Suprapubic skin (tissue), 4 donors: ENCODE measurements around the gene TCL1A. TPM values are rescaled to one million over a fixed set of nuclear protein-coding genes. Genes with fewer than 3 reads are reported as not detected.
A peak's percentile ranks its signal among the peaks of the same experiment; 100 is the strongest.

Experiments
- DNase-seq, 2 donors: peaks; one replicate each; pipeline ENCODE4 v3.0.0-alpha.2; 2019; ENCODE audit warnings: low spot score in 2 of 2
- H3K27ac ChIP-seq: fragments of 200-600 bp; sonication (generic); one replicate; pipeline ENCODE4 v1.5.1; 2019
- H3K27me3 ChIP-seq: fragments of 200-600 bp; sonication (generic); one replicate; pipeline ENCODE4 v1.5.1; 2019
- H3K36me3 ChIP-seq: fragments of 200-600 bp; sonication (generic); one replicate; pipeline ENCODE4 v1.5.1; 2019
- H3K4me1 ChIP-seq: fragments of 200-600 bp; sonication (generic); one replicate; pipeline ENCODE4 v1.5.1; 2019
- H3K4me3 ChIP-seq: fragments of 200-600 bp; sonication (generic); one replicate; pipeline ENCODE4 v1.5.1; 2019; ENCODE audit warnings: mild to moderate bottlenecking
- H3K9me3 ChIP-seq: fragments of 200-600 bp; sonication (generic); one replicate; pipeline ENCODE4 v1.5.1; 2019
- CTCF ChIP-seq, 2 donors: fragments of 200-600 bp in 1 of 2; fragments of 450-650 bp in 1 of 2; sonication (generic) in 1 of 2; IDR thresholded peaks; one replicate each; pipeline ENCODE4 v1.5.1; 2016 to 2019; ENCODE audit warnings: antibody characterized with exemption in 2 of 2, mild to moderate bottlenecking in 1 of 2, moderate library complexity in 1 of 2
- EP300 ChIP-seq: sonication (generic); formaldehyde crosslinking; IDR thresholded peaks from one replicate; pipeline ENCODE4 v1.6.1; 2017; ENCODE audit warnings: antibody characterized with exemption
- POLR2A ChIP-seq, 2 donors: fragments of 450-650 bp; IDR thresholded peaks; one replicate each; pipeline ENCODE4 v1.6.1; 2017; ENCODE audit warnings: antibody characterized with exemption in 2 of 2, mild to moderate bottlenecking in 2 of 2, moderate library complexity in 2 of 2
- POLR2AphosphoS5 ChIP-seq, 3 donors: sonication (generic); formaldehyde crosslinking; IDR thresholded peaks; one replicate each; pipeline ENCODE4 v1.6.1; 2017; ENCODE audit warnings: antibody characterized with exemption in 3 of 3
- WGBS: methylation state at CpG from one replicate; pipeline ENCODE4 v1.1.5; 2018; 5-methylcytosine and 5-hydroxymethylcytosine counted together
- total RNA-seq, 4 donors: library from RNA; depleted of rRNA; stranded (reverse); fragments of >200 nt; gene quantifications; one replicate each; pipeline ENCODE4 v1.1.0, GENCODE V29; 2016

The TCL1A gene
- total RNA-seq, 4 donors from 2014 or later: not detected

- Histone ChIP-seq H3K36me3 (no peaks in the 10 kb centered on the region), H3K9me3 (no peaks in the 10 kb centered on the region), H3K27ac (no peak overlapping the region), H3K4me3 (no peak overlapping the region), H3K4me1 (no peaks in the 10 kb centered on the region), H3K27me3 (peaks cover 34% of the 10 kb centered on the region)
- no peak for DNase-seq
- whole genome bisulfite sequencing: 38% methylated on average over 1 of the region's 5 CpGs
- TF ChIP-seq POLR2AphosphoS5 (IDR thresholded peaks at IDR 0.05): no peak
- no peak for TF ChIP-seq POLR2A (IDR thresholded peaks at IDR 0.05)
- TF ChIP-seq CTCF (IDR thresholded peaks at IDR 0.05): no peak
- no peak for TF ChIP-seq EP300
Measured at GRCh38 chr14:95695051-95695450, 18.9 kb downstream of the TCL1A start.

DNA sequence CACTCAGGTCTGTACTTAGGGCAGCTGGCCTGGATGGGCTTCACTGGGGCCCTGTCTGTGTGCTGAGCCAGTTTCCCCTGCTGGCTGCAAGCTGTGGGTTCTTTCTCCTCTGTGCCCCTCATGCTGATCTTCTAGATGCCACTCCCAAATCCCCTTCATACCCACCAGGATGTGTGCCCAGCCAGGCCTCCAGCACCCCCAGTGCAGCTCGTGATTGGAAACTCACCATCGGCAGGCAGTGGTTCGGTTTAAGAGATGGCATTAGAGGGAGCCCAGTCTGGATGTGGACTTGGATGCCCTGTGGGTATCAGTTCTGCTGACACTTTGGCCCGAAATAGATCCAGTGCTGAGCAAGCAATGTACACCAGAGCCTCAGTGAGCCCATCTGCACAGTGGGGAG lies 21.8 kb downstream of the TCL1A start:
- H3K27me3 ChIP-seq: peaks cover 33% of the 10 kb centered on the region
- no peak overlapping the region for H3K27ac ChIP-seq
- TF ChIP-seq EP300: no peak
- no peak for TF ChIP-seq CTCF (IDR thresholded peaks at IDR 0.05)
- no peak for TF ChIP-seq POLR2A (IDR thresholded peaks at IDR 0.05)
- TF ChIP-seq POLR2AphosphoS5 (IDR thresholded peaks at IDR 0.05): no peak
- H3K4me1 ChIP-seq: no peaks in the 10 kb centered on the region
- 100% methylated on average over 3 of the region's 4 CpGs for WGBS
- no peak overlapping the region for H3K4me3 ChIP-seq
- no peaks in the 10 kb centered on the region for H3K36me3 ChIP-seq
- no peaks in the 10 kb centered on the region for H3K9me3 ChIP-seq
- no peak for DNase-seq

- TF ChIP-seq CTCF (IDR thresholded peaks at IDR 0.05) (no peak), EP300 (no peak), POLR2AphosphoS5 (IDR thresholded peaks at IDR 0.05) (no peak), POLR2A (IDR thresholded peaks at IDR 0.05) (no peak)
- H3K27me3 ChIP-seq: peaks cover 38% of the 10 kb centered on the region
- H3K36me3 ChIP-seq: no peaks in the 10 kb centered on the region
- H3K4me1 ChIP-seq: no peaks in the 10 kb centered on the region
- H3K4me3 ChIP-seq: no peak overlapping the region
- DNase-seq: peak in 1 of 2 donors; percentile 47
- 92% methylated on average over 10 of the region's 10 CpGs for WGBS
- no peaks in the 10 kb centered on the region for H3K9me3 ChIP-seq
- H3K27ac ChIP-seq: no peak overlapping the region
Measured at GRCh38 chr14:95691591-95691990, 22.3 kb downstream of the TCL1A start.

DNA sequence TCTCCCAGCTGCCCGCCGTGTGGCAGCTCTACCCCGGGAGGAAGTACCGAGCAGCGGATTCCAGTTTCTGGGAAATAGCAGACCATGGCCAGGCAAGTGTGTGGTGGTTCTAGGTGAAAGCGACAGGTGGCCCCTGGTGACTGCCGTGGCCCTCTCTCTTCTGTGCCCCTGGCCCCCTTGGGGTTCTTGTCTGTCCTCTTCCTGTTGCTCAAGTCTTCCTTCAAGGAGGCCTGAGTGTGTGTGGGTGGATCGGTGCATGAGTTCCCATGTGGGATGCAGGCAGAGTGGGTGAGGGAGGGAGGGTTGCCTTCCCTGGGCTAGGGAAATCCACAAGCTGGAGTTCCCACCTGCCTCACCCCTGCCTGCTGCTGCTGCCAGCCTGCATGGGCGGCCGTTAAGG lies 23.1 kb downstream of the TCL1A start:
- DNase-seq: peak in 1 of 2 donors; percentile 69
- Histone ChIP-seq H3K4me1 (no peaks in the 10 kb centered on the region), H3K27me3 (peaks cover 45% of the 10 kb centered on the region), H3K4me3 (no peak overlapping the region), H3K36me3 (no peaks in the 10 kb centered on the region), H3K27ac (no peak overlapping the region), H3K9me3 (no peaks in the 10 kb centered on the region)
- 86% methylated on average over 10 of the region's 10 CpGs for WGBS
- no peak for TF ChIP-seq CTCF (IDR thresholded peaks at IDR 0.05)
- no peak for TF ChIP-seq POLR2A (IDR thresholded peaks at IDR 0.05)
- no peak for TF ChIP-seq POLR2AphosphoS5 (IDR thresholded peaks at IDR 0.05)
- TF ChIP-seq EP300: no peak

DNA sequence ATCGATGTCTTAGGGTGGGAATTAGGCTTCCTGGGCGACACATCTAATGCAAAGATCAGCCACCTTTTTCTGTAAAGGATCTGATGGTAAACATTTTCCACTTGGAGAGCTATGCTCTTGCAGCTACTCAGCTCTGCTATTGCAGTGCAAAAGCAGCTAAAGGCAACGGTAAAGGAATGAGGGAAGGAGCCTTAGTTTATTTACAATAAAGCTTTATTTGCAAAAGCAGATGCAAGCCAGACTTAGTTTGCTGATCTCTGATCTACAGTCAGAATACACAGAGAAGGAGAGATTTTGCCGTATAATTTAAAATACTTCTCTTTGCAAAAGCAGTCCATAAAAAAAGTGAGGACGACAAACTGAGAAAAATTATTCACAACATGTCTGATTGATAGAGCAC lies 24.5 kb downstream of the TCL1A start:
- peaks cover 50% of the 10 kb centered on the region for H3K27me3 ChIP-seq
- DNase-seq: no peak
- no peaks in the 10 kb centered on the region for H3K4me1 ChIP-seq
- 72% methylated on average over 5 of the region's 5 CpGs for WGBS
- no peak overlapping the region for H3K27ac ChIP-seq
- H3K36me3 ChIP-seq: no peaks in the 10 kb centered on the region
- no peaks in the 10 kb centered on the region for H3K9me3 ChIP-seq
- H3K4me3 ChIP-seq: no peak overlapping the region
- no peak for TF ChIP-seq EP300
- TF ChIP-seq POLR2A (IDR thresholded peaks at IDR 0.05): no peak
- TF ChIP-seq CTCF (IDR thresholded peaks at IDR 0.05): no peak
- no peak for TF ChIP-seq POLR2AphosphoS5 (IDR thresholded peaks at IDR 0.05)
